DMS114 treated with DMSO at 0.1 percent for 48 hours (cell line): ENCODE data around the gene FOXD1.
"Not testable (repeated sequence)": the region's sequence is repeated elsewhere in the genome, so short reads cannot be mapped to it uniquely, and the experiment has no call there.

Source experiments
- DNase-seq: peaks from one replicate; lab custom pipeline; 2025; ENCODE audit not compliant: unreplicated experiment; lab: John Stamatoyannopoulos, UW

Gene FOXD1

DNA sequence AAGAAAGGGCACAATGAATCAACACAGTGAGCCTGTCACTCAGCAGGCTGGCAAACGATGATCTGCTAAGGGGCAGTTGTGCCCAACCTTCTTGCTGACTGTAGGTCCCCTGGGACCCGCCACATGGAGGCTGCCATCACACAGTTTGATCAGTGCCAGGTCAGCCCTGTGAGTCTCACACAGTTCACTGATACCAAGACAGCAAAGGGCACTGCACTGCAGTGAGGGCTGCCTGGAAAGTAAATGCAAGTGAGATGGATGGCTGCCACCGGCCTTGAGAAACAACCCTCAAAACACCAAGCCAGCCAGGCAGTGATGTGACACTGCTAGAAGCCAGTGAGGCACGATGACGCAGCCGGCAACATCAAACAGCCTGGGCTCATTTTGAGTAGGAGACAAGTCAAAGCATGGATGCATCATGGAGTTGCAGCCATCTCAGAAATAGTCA, 30.3 kb downstream of the FOXD1 start:
- no peak for DNase-seq

- no peak for DNase-seq
These were observed 31.1 kb downstream of the FOXD1 start for GRCh38 chr5:73417303-73418034.

DNA sequence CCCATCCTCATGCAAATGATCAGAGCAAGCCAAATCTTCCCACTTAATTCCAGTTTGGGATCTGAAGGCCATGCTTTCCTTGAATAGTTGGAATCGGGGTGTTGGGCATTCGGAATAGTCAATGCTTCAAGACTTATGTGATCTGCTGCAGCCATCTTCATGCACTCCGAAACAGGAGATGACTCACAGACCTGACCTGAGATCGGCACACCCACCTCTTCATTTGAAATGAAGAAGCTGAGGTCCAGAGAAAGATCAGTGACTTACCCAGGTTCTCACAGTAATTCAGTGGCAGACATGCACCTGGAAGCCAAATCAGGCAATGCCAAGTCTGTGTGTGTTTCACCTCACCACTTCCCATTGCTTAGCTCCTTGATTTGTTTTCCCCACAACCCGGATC, 33.0 kb downstream of the FOXD1 start:
- no peak for DNase-seq

GRCh38 chr5:73415171-73415570, 33.4 kb downstream of the FOXD1 start:
- DNase-seq: no peak

DNA sequence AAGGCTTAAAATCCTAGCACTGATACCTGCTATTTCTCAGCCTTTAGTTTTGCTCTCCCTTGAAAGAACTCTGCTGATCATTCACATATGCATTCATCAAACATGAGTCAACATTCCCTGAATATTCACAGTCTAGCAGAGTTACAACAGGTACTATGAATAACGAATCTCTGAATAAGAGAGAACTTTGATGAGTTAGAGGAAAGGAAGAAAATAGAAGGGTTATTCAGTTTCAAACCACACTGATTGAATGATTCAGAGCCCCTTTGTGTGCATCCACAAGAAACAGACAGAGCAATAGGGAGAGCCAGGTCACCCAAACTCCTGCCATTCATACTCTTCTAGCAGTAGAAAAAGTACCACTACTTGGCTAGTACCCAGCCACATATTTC, 36.0 kb downstream of the FOXD1 start:
- DNase-seq: no peak

GRCh38 chr5:73411936-73412596, 36.5 kb downstream of the FOXD1 start:
- no peak for DNase-seq

- DNase-seq: not testable (repeated sequence)
These were observed 38.6 kb downstream of the FOXD1 start for GRCh38 chr5:73409927-73410326.

DNA sequence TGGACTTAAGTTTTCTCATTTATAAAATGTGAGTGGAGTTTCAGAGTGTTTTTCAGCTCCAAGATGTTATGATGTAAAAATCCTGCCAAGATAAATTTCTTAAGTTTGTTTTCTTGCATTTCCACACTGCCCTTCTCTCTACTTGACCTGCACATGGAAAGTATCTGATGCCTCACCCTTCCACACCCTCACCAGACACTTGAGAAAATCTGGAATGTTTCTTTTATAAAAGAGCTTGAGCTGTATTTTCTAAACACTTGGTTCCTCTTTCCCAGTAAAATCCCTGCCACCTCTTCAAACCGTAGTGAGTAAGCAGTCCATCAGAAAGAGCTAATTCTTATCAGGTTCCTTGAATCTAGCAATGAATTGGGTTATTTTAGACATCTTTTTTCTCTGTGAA, 42.9 kb downstream of the FOXD1 start:
- no peak for DNase-seq

DNA sequence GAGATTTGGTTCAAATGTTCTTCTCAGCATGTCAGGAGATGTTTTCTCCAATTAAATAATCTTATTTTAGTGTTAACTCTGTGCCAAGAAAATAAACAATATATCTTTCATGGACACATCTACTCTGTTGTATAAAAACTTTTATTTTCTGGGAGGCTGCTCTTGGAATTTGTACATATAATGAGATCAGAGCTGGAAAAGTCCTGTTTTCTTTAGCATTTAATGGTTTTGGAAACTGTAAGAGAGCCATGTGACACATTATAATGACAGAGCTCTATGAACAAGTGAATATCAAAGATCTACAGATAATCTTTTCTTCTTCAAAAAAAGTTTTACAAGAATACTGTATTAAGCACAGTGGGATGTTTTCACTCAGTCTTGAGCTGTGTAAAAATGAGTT, 48.8 kb downstream of the FOXD1 start:
- no peak for DNase-seq
